ENCODE measurements around the gene ACACA.
"Not testable (repeated sequence)": the region's sequence is repeated elsewhere in the genome, so short reads cannot be mapped to it uniquely, and the experiment has no call there.

Gene ACACA

GRCh38 chr17:37392024-37392590, 14.5 kb downstream of the ACACA start:
- DNase-seq: no peak

GRCh38 chr17:37391146-37391545, 15.5 kb downstream of the ACACA start:
- no peak for DNase-seq

GRCh38 chr17:37389160-37389559, 17.5 kb downstream of the ACACA start:
- no peak for DNase-seq

- no peak for DNase-seq
These were observed 18.4 kb downstream of the ACACA start for GRCh38 chr17:37388266-37388665.

GRCh38 chr17:37386462-37386861, 20.2 kb downstream of the ACACA start:
- no peak for DNase-seq

- DNase-seq: no peak
These were observed 21.1 kb downstream of the ACACA start for GRCh38 chr17:37385474-37385990.

- DNase-seq: no peak
These were observed 22.0 kb downstream of the ACACA start for GRCh38 chr17:37384560-37385149.

- no peak for DNase-seq
These were observed 24.6 kb downstream of the ACACA start for GRCh38 chr17:37382056-37382455.

GRCh38 chr17:37375706-37376105, 30.9 kb downstream of the ACACA start, which contains the start of gene C17orf78:
TSS of gene C17orf78 (plus strand) at chr17:37375985. CDS start at chr17:37376093, 108 bp downstream.
- no peak for DNase-seq

- peak; percentile 32 for DNase-seq
These were observed 33.0 kb downstream of the ACACA start for GRCh38 chr17:37373530-37374159.

GRCh38 chr17:37368577-37368976, 38.1 kb downstream of the ACACA start:
- no peak for DNase-seq

GRCh38 chr17:37365589-37365988, 41.0 kb downstream of the ACACA start:
- DNase-seq: no peak

- no peak for DNase-seq
These were observed 45.1 kb downstream of the ACACA start for GRCh38 chr17:37361543-37361942.

- DNase-seq: no peak
These were observed 46.0 kb downstream of the ACACA start for GRCh38 chr17:37360632-37361031.

- no peak for DNase-seq
These were observed 46.9 kb downstream of the ACACA start for GRCh38 chr17:37359682-37360188.

GRCh38 chr17:37358830-37359681, 47.6 kb downstream of the ACACA start:
- peak; percentile 96 for DNase-seq

- no peak for DNase-seq
These were observed 48.4 kb downstream of the ACACA start for GRCh38 chr17:37358098-37358829.

- DNase-seq: not testable (repeated sequence)
These were observed 49.7 kb downstream of the ACACA start for GRCh38 chr17:37356796-37357569.

GRCh38 chr17:37346863-37347402, 59.7 kb downstream of the ACACA start:
- DNase-seq: not testable (repeated sequence)

- DNase-seq: no peak
These were observed 62.1 kb downstream of the ACACA start for GRCh38 chr17:37344519-37344918.

GRCh38 chr17:37342589-37342988, 64.0 kb downstream of the ACACA start:
- DNase-seq: no peak
